ENCODE results near the gene TPCN1.
A peak's percentile ranks its signal among the peaks of the same experiment; 100 is the strongest.

TPCN1 gene

GRCh38 chr12:113318046-113318656, 96.9 kb downstream of the TPCN1 start:
- no peak for DNase-seq

GRCh38 chr12:113318900-113319628, 97.8 kb downstream of the TPCN1 start:
- no peak for DNase-seq

- DNase-seq = no peak
Observed at GRCh38 chr12:113320401-113320800, 99.1 kb downstream of the TPCN1 start.

- no peak for DNase-seq
Observed at GRCh38 chr12:113322343-113322742, 101.1 kb downstream of the TPCN1 start.

- DNase-seq = no peak
Observed at GRCh38 chr12:113325916-113326315, 104.7 kb downstream of the TPCN1 start.

GRCh38 chr12:113326775-113327395, 105.6 kb downstream of the TPCN1 start:
- DNase-seq = no peak

GRCh38 chr12:113328368-113328889, 107.2 kb downstream of the TPCN1 start:
- DNase-seq = no peak

- no peak for DNase-seq
Observed at GRCh38 chr12:113329022-113329790, 107.9 kb downstream of the TPCN1 start.

GRCh38 chr12:113329791-113330417, 108.6 kb downstream of the TPCN1 start:
- DNase-seq = no peak

GRCh38 chr12:113330505-113330904, 109.2 kb downstream of the TPCN1 start:
- no peak for DNase-seq

GRCh38 chr12:113332688-113333417, 111.6 kb downstream of the TPCN1 start:
- no peak for DNase-seq

- no peak for DNase-seq
Observed at GRCh38 chr12:113333418-113333750, 112.1 kb downstream of the TPCN1 start.

GRCh38 chr12:113333877-113334785, 112.9 kb downstream of the TPCN1 start:
- DNase-seq = no peak

- peak; percentile 61 for DNase-seq
Observed at GRCh38 chr12:113334786-113335539, 113.7 kb downstream of the TPCN1 start, which contains the start of gene SLC8B1. Gene SLC8B1, minus strand, starts transcription at chr12:113335109. Its CDS starts 2,231 bp downstream, at chr12:113332878.

GRCh38 chr12:113339540-113339939, 118.3 kb downstream of the TPCN1 start:
- no peak for DNase-seq

- no peak for DNase-seq
Observed at GRCh38 chr12:113340061-113340460, 118.8 kb downstream of the TPCN1 start.

- no peak for DNase-seq
Observed at GRCh38 chr12:113341535-113341934, 120.3 kb downstream of the TPCN1 start.

- DNase-seq = no peak
Observed at GRCh38 chr12:113345318-113345717, 124.1 kb downstream of the TPCN1 start.

- DNase-seq = no peak
Observed at GRCh38 chr12:113346353-113346752, 125.1 kb downstream of the TPCN1 start.

- no peak for DNase-seq
Observed at GRCh38 chr12:113347107-113347506, 125.8 kb downstream of the TPCN1 start.
